Thoracic aorta (tissue), 2 donors: ENCODE measurements around the gene SCN5A. TPM values are rescaled to one million over a fixed set of nuclear protein-coding genes. Genes with fewer than 3 reads are reported as not detected.

Experiments
- ATAC-seq: fragments of 150-250 bp; one replicate; pipeline ENCODE4 v1.8.0; 2017; ENCODE audit warnings: low read depth; ENCODE audit not compliant: insufficient number of reproducible peaks, low FRiP score
- DNase-seq: peaks from one replicate; pipeline ENCODE4 v3.0.0-alpha.2; 2020; ENCODE audit warnings: low spot score
- H3K27ac ChIP-seq, 2 donors: fragments of 200-600 bp; sonication (generic); 1 replicate in 1 of 2; 2 replicates in 1 of 2; pipeline ENCODE4 v1.5.1; 2016; ENCODE audit warnings: mild to moderate bottlenecking in 2 of 2, moderate library complexity in 2 of 2
- H3K27me3 ChIP-seq: fragments of 200-600 bp; sonication (generic); replicated peaks from 2 replicates; pipeline ENCODE4 v1.6.0; 2016; ENCODE audit warnings: mild to moderate bottlenecking; ENCODE audit not compliant: insufficient read depth
- H3K36me3 ChIP-seq: fragments of 200-600 bp; sonication (generic); one replicate; pipeline ENCODE4 v1.5.1; 2016
- H3K4me1 ChIP-seq, 2 donors: fragments of 200-600 bp; sonication (generic); 1 replicate in 1 of 2; 2 replicates in 1 of 2; pipeline versions ENCODE4 v1.5.1 to v1.6.0; 2016; ENCODE audit warnings: low read depth in 2 of 2, mild to moderate bottlenecking in 1 of 2; ENCODE audit not compliant: control insufficient read depth in 1 of 2
- H3K4me3 ChIP-seq: fragments of 200-600 bp; sonication (generic); 2 replicates; pipeline ENCODE4 v1.5.1; 2016; ENCODE audit warnings: mild to moderate bottlenecking
- H3K9me3 ChIP-seq: fragments of 200-600 bp; sonication (generic); 2 replicates; pipeline ENCODE4 v1.5.1; 2016
- CTCF ChIP-seq: fragments of 200-600 bp; sonication (generic); IDR thresholded peaks from one replicate; pipeline ENCODE4 v1.5.1; 2019; ENCODE audit warnings: antibody characterized with exemption
- total RNA-seq, 2 donors: library from RNA; depleted of rRNA; stranded (reverse); fragments of >200 nt; gene quantifications; one replicate each; pipeline versions ENCODE4 v1.1.0 to v1.2.3, GENCODE V29; 2016

SCN5A gene
- total RNA-seq, 2 donors from 2014 or later: 5.4 to 14.4 TPM

DNA sequence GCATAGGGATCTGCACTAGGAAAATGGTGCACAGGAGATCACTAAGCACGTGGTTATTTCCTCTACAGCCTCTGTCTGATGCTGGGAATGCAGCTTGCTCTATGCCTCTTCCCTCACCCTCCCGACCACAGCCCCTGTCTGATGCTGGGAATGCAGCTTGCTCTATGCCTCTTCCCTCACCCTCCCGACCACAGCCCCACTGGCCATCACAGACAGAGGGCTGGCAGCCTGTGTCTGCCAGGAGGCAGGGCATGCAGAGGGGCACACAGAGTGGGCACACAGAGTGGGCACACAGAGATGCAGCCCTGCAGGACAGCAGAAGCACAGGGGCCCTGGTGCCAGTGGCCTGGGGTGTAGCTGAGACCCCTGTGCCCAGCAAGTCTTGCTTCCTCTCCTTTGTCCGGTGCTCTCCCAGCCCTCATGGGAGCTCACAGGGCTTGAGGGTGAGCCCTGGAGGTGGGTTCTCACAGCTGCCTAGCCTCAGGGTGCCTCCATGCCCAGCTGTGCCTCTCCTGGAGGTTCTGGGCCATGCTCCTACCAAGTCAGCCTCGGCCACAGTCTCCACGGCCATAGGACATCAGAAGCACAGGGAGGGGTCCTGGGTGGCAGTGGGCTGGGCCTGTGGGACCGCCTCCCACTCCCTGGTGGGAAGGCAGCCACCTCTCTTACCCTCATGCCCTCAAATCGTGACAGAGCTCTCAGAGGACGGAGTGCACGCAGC is 87.6 kb downstream of the SCN5A start:
- Histone ChIP-seq H3K27ac (no peak overlapping the region), H3K36me3 (no peaks in the 10 kb centered on the region), H3K4me1 (no peaks in the 10 kb centered on the region), H3K4me3 (no peak overlapping the region), H3K9me3 (no peaks in the 10 kb centered on the region), H3K27me3 (no peaks in the 10 kb centered on the region)
- TF ChIP-seq CTCF: no peak
- DNase-seq (no peak), ATAC-seq (no peak)

- DNase-seq: no peak
- no peak overlapping the region for H3K27ac ChIP-seq
Observed at GRCh38 chr3:38560996-38561717, 88.3 kb downstream of the SCN5A start.

DNA sequence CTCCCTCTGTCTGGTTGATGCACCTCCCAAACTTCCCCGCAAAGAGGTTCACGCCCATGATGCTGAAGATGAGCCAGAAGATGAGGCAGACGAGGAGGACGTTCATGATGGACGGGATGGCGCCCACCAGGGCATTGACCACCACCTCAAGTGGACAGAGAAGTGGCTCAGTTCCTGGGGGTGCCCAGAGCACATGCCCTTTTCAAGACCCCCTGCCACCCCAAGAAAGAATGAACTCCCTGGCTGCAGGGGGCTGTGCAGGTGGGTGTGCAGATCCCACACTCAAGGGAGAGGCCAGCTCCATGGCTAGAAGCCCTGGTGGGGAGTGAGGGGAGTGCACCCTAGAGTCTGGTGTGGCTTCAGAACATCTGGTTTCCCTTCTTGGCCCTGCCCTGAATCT is 89.2 kb downstream of the SCN5A start:
- no peak for TF ChIP-seq CTCF
- ATAC-seq: no peak
- Histone ChIP-seq H3K36me3 (no peaks in the 10 kb centered on the region), H3K4me3 (no peak overlapping the region), H3K9me3 (no peaks in the 10 kb centered on the region), H3K4me1 (no peaks in the 10 kb centered on the region), H3K27ac (no peak overlapping the region), H3K27me3 (no peaks in the 10 kb centered on the region)
- DNase-seq: no peak

More at GRCh38 chr3:38560996-38561717, 88.3 kb downstream of the SCN5A start:
- Histone ChIP-seq H3K36me3 (no peaks in the 10 kb centered on the region), H3K4me1 (no peaks in the 10 kb centered on the region), H3K9me3 (no peaks in the 10 kb centered on the region), H3K27me3 (no peaks in the 10 kb centered on the region), H3K4me3 (no peak overlapping the region)
- no peak for ATAC-seq
- TF ChIP-seq CTCF: no peak

DNA sequence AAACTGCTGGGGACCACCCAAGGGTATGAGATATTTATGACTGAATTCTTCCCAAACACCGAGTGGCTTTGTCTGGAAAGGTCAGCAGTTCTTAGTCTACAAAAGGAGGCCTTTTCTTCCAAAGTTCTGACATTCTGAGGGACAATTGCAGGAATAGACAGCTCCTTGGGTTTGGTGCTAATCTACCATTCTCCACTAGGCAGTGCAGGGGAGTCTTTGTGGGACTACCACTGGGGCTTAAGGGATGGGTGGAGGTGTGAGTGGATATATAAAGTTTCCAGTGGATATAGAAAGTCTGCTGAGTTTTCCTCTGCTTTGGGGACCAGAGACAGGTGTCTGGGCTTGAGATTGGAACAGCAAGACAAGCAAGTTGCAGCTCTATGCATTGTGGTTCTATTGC is 90.6 kb downstream of the SCN5A start:
- no peak for ATAC-seq
- Histone ChIP-seq H3K27me3 (no peaks in the 10 kb centered on the region), H3K27ac (no peak overlapping the region), H3K4me3 (no peak overlapping the region), H3K4me1 (no peaks in the 10 kb centered on the region), H3K9me3 (no peaks in the 10 kb centered on the region), H3K36me3 (no peaks in the 10 kb centered on the region)
- no peak for DNase-seq
- no peak for TF ChIP-seq CTCF

DNA sequence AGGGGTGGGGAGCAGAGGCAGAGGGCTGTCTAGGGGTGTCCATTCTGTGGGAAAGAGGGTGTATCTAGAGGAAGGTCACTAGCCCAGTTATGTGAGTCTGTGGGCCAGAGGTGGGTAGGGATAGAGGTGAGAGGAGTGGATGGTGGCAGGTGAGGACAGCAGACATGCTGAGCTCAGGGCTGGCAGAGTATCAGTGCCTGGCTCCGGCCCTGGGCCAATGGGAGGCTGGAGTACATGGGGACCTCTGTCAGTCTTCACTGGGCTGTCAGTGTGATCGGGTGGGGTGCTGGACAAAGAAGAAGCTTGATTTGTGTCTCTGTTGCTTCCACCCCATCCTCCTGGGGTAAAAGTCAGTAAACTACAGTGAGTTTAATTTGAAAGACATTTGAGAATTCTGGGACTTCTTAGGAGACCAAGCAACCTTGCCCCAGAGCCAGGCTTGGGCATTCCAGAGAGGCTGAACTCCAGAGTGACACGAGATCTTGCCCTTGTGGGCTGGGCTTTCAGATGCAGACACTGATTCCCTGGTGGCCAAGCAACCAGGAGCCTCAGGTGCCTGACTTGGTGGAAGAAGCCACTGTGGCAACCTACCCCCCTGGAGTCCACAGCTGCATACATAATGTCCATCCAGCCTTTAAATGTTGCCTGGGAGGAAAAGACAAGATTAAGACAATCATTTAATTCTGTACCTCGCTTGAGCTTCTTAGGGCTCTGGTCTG is 92.7 kb downstream of the SCN5A start:
- H3K4me1 ChIP-seq: no peaks in the 10 kb centered on the region
- ATAC-seq (no peak), DNase-seq (no peak)
- H3K4me3 ChIP-seq: no peak overlapping the region
- no peaks in the 10 kb centered on the region for H3K9me3 ChIP-seq
- H3K27ac ChIP-seq: no peak overlapping the region
- no peak for TF ChIP-seq CTCF
- no peaks in the 10 kb centered on the region for H3K36me3 ChIP-seq
- no peaks in the 10 kb centered on the region for H3K27me3 ChIP-seq
